Daoy (cell line): ENCODE results near the gene LZIC. TPM values are rescaled to one million over a fixed set of nuclear protein-coding genes. Genes with fewer than 3 reads are reported as not detected.

Source experiments
- DNase-seq: peaks from one replicate; pipeline ENCODE4 v3.0.0-alpha.2; 2015; ENCODE audit warnings: low read depth
- total RNA-seq: library from RNA; depleted of rRNA; stranded (reverse); fragments of >200 nt; shearing (Covaris generic); gene quantifications from 2 replicates; pipeline ENCODE4 v1.2.3, GENCODE V29; 2014

The LZIC gene
- total RNA-seq, 1 experiment from 2014 or later, result 41.3 TPM

GRCh38 chr1:9910423-9911178 is 32.6 kb downstream of the LZIC start:
- DNase-seq, result peak; percentile 100

- no peak for DNase-seq
Measured at GRCh38 chr1:9910076-9910422, 33.1 kb downstream of the LZIC start, which contains the start of gene CTNNBIP1. Gene CTNNBIP1 (minus strand): TSS chr1:9910269. CDS start chr1:9872064, 38,205 bp downstream.

GRCh38 chr1:9909234-9910046 is 33.8 kb downstream of the LZIC start:
- DNase-seq, result peak; percentile 39

- DNase-seq, result no peak
Measured at GRCh38 chr1:9908871-9909233, 34.3 kb downstream of the LZIC start.

- DNase-seq, result peak; percentile 43
Measured at GRCh38 chr1:9907441-9907840, 35.8 kb downstream of the LZIC start.

- DNase-seq, result no peak
Measured at GRCh38 chr1:9906466-9906865, 36.7 kb downstream of the LZIC start.

GRCh38 chr1:9905010-9905409 is 38.2 kb downstream of the LZIC start:
- DNase-seq, result peak; percentile 57

- no peak for DNase-seq
Measured at GRCh38 chr1:9904596-9904995, 38.6 kb downstream of the LZIC start.

- no peak for DNase-seq
Measured at GRCh38 chr1:9903801-9904527, 39.2 kb downstream of the LZIC start.

- no peak for DNase-seq
Measured at GRCh38 chr1:9902060-9902452, 41.1 kb downstream of the LZIC start.

- no peak for DNase-seq
Measured at GRCh38 chr1:9901148-9902059, 41.8 kb downstream of the LZIC start.

GRCh38 chr1:9900142-9901043 is 42.8 kb downstream of the LZIC start:
- no peak for DNase-seq

GRCh38 chr1:9894115-9894514 is 49.1 kb downstream of the LZIC start:
- DNase-seq, result no peak

- peak; percentile 90 for DNase-seq
Measured at GRCh38 chr1:9892563-9893528, 50.3 kb downstream of the LZIC start.

GRCh38 chr1:9891207-9891606 is 52.0 kb downstream of the LZIC start:
- DNase-seq, result peak; percentile 52

- DNase-seq, result peak; percentile 89
Measured at GRCh38 chr1:9890224-9890731, 52.9 kb downstream of the LZIC start.

- no peak for DNase-seq
Measured at GRCh38 chr1:9889411-9889810, 53.8 kb downstream of the LZIC start.

GRCh38 chr1:9888886-9889285 is 54.3 kb downstream of the LZIC start:
- no peak for DNase-seq

GRCh38 chr1:9887070-9887469 is 56.1 kb downstream of the LZIC start:
- no peak for DNase-seq
